DMS53 (cell line): Measurements from ENCODE around the gene HSPA6.
A peak's percentile ranks its signal among the peaks of the same experiment; 100 is the strongest.
"Not testable (repeated sequence)": the region's sequence is repeated elsewhere in the genome, so short reads cannot be mapped to it uniquely, and the experiment has no call there.

Experiments
- DNase-seq: peaks from one replicate; lab custom pipeline; 2025; lab: John Stamatoyannopoulos, UW

Gene HSPA6

DNA sequence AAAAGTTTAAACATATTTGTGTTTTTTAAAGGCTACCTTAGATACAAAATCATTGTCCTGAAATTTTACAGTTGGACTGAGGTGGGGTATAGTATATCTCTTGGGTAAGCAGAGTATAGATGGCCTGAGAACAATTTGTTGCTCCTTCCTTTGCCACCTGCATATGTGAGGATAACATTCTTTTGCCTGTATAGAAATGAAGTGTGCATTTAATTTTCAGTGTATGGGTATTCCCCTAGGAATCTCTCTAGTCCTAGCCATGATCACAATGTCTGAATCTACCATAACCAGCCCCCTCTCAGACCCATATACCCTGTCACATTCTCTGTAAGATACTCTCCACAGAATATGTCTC, 21.0 kb upstream of the HSPA6 start:
- no peak for DNase-seq

- DNase-seq = no peak
Measured at GRCh38 chr1:161505686-161506085, 18.7 kb upstream of the HSPA6 start.

DNA sequence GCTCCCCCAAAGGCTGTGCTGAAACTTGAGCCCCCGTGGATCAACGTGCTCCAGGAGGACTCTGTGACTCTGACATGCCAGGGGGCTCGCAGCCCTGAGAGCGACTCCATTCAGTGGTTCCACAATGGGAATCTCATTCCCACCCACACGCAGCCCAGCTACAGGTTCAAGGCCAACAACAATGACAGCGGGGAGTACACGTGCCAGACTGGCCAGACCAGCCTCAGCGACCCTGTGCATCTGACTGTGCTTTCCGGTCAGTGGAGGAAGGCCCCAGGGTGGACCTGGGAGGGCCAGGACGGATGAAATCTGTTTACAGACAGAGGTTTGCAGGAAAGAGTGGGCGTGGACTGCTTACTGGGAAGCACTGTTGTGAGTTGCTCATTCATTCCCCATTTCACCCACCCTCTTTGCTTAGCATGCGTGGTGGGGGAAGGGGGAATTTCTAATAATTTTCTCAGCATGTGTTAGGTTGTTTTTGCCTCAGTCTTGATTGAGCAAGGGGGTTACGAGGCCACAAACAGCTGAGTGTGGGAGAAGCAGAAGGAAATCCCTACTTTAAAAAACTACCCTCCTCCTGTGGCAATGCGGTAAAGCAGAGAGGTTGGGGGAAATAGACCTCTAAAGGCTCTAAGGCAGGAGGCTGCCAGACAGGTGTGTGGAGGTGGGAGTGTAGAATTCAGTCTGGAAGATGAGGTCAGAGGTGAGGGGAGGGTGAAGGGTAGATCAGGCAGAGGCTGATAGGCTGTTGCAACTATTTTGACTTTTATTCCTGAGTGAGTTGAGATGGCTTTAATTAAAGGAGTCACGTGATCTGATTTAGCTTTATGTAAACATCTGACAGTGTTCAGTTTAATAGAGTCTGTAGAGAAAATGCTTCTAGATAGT, 17.8 kb upstream of the HSPA6 start:
- DNase-seq = no peak

- no peak for DNase-seq
Measured at GRCh38 chr1:161510477-161510876, 13.9 kb upstream of the HSPA6 start.

- no peak for DNase-seq
Measured at GRCh38 chr1:161511018-161511755, 13.2 kb upstream of the HSPA6 start.

- DNase-seq = no peak
Measured at GRCh38 chr1:161511756-161512060, 12.6 kb upstream of the HSPA6 start.

- not testable (repeated sequence) for DNase-seq
Measured at GRCh38 chr1:161512636-161513447, 11.5 kb upstream of the HSPA6 start.

DNA sequence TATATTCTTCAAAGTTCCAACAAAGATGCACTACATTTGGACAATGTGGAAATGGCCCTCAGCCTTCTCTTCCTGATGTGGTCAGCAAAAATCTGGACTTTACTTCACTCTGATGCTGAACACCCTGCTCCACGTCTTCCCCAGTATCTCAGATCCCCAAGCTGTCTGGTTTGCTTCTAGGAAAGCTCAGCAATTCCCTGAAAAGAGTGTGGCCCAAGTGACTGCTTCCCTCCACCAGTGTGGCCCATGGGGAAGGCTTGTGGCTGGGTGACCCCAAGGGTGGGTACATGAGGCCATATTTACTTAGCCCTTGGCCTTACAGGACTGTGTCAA, 10.9 kb upstream of the HSPA6 start:
- not testable (repeated sequence) for DNase-seq

- DNase-seq = not testable (repeated sequence)
Measured at GRCh38 chr1:161513953-161514352, 10.4 kb upstream of the HSPA6 start.

- DNase-seq = not testable (repeated sequence)
Measured at GRCh38 chr1:161523041-161523816, 1.1 kb upstream of the HSPA6 start.

DNA sequence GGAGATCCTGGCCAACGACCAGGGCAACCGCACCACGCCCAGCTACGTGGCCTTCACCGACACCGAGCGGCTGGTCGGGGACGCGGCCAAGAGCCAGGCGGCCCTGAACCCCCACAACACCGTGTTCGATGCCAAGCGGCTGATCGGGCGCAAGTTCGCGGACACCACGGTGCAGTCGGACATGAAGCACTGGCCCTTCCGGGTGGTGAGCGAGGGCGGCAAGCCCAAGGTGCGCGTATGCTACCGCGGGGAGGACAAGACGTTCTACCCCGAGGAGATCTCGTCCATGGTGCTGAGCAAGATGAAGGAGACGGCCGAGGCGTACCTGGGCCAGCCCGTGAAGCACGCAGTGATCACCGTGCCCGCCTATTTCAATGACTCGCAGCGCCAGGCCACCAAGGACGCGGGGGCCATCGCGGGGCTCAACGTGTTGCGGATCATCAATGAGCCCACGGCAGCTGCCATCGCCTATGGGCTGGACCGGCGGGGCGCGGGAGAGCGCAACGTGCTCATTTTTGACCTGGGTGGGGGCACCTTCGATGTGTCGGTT, 477 bp downstream of the HSPA6 start:
- peak; percentile 48 for DNase-seq

GRCh38 chr1:161525321-161525720, 981 bp downstream of the HSPA6 start:
- peak; percentile 16 for DNase-seq

DNA sequence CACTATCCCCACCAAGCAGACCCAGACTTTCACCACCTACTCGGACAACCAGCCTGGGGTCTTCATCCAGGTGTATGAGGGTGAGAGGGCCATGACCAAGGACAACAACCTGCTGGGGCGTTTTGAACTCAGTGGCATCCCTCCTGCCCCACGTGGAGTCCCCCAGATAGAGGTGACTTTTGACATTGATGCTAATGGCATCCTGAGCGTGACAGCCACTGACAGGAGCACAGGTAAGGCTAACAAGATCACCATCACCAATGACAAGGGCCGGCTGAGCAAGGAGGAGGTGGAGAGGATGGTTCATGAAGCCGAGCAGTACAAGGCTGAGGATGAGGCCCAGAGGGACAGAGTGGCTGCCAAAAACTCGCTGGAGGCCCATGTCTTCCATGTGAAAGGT, 1.6 kb downstream of the HSPA6 start:
- DNase-seq = not testable (repeated sequence)

- peak; percentile 56 for DNase-seq
Measured at GRCh38 chr1:161528550-161528949, 4.2 kb downstream of the HSPA6 start.

- DNase-seq = peak; percentile 58
Measured at GRCh38 chr1:161529463-161530104, 5.2 kb downstream of the HSPA6 start.

GRCh38 chr1:161530158-161530557, 5.8 kb downstream of the HSPA6 start:
- peak; percentile 81 for DNase-seq

DNA sequence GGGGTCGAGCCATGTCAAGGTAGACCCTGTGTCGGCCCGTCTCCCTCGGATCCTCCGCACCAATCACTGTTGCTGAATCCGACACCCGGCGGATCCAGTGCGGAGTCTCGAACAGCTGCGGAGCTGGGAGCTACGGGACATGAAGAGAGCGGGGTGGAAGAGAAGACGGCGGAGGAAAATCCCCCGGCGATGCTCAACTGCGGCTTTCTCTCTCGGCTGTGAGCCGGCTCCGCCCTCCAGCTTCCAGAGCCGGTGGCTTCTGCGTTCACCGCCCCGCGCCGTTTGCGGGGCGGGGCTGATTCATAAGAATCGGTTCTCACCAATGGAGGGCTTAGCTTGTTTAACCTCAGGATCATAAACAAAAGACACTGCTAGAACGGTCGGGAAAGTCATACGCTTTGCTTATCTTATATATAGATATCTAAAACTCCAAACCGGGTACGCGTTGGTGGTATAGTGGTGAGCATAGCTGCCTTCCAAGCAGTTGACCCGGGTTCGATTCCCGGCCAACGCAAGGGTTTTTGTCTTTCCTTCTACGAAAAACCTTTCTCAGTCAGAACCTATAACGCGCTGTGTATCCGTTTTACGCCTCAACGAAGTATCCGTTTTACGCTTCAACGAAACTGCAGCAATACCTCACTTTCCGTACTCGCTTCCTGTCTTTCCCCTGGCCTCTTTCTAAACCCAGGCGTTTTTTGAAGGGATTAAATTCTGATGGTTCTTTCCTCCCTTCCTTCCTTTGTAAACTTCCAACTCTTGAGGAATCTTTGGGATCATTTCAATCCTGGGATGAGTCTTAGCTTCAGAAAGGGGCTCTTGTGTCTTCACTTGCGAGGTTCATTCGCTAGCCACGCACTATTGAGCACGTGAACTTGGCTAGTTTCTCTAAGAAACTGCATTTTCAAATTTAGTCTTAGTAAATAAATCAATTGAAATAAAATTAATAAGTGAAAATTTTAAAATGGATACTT, 6.6 kb downstream of the HSPA6 start:
- peak; percentile 98 for DNase-seq

GRCh38 chr1:161531986-161532643, 7.8 kb downstream of the HSPA6 start:
- no peak for DNase-seq
